Karpas-422 (cell line): Measurements from ENCODE around the gene CCSER2. TPM values are rescaled to one million over a fixed set of nuclear protein-coding genes. Genes with fewer than 3 reads are reported as not detected.
"Not testable (repeated sequence)": the region's sequence is repeated elsewhere in the genome, so short reads cannot be mapped to it uniquely, and the experiment has no call there.

Experiments used
- DNase-seq: peaks from one replicate; pipeline ENCODE4 v3.0.0-alpha.2; 2015
- H2AFZ ChIP-seq: fragments of 200-600 bp; sonication (generic); 2 replicates; pipeline ENCODE4 v1.6.1; 2014; ENCODE audit warnings: antibody characterized with exemption, low read length, mixed read lengths
- H3K27ac ChIP-seq: fragments of 200-600 bp; sonication (generic); 2 replicates; pipeline ENCODE4 v1.5.1; 2014; ENCODE audit warnings: mild to moderate bottlenecking, low read length, moderate library complexity
- H3K27me3 ChIP-seq: fragments of 200-600 bp; sonication (generic); 2 replicates; pipeline ENCODE4 v1.6.1; 2014; ENCODE audit warnings: low read length, mixed read lengths
- H3K36me3 ChIP-seq: fragments of 200-600 bp; sonication (generic); 2 replicates; pipeline ENCODE4 v1.6.1; 2014; ENCODE audit warnings: low read length, mixed read lengths; ENCODE audit not compliant: insufficient read depth
- H3K4me1 ChIP-seq: fragments of 200-600 bp; sonication (generic); 2 replicates; pipeline ENCODE4 v1.6.1; 2014; ENCODE audit warnings: mild to moderate bottlenecking, low read length, mixed read lengths
- H3K4me2 ChIP-seq: fragments of 200-600 bp; sonication (generic); 2 replicates; pipeline ENCODE4 v1.6.1; 2014; ENCODE audit warnings: low read length, low read depth, mild to moderate bottlenecking; ENCODE audit not compliant: poor library complexity, severe bottlenecking
- H3K4me3 ChIP-seq: fragments of 200-600 bp; sonication (generic); 2 replicates; pipeline ENCODE4 v1.5.1; 2014; ENCODE audit warnings: mild to moderate bottlenecking, antibody characterized with exemption, low read length, mixed read lengths
- H3K79me2 ChIP-seq: fragments of 200-600 bp; sonication (generic); 2 replicates; pipeline ENCODE4 v1.6.1; 2014; ENCODE audit warnings: mild to moderate bottlenecking, low read length, mixed read lengths
- H3K9ac ChIP-seq: fragments of 200-600 bp; sonication (generic); 2 replicates; pipeline ENCODE4 v1.6.0; 2014; ENCODE audit warnings: low read length
- H3K9me2 ChIP-seq: fragments of 200-600 bp; sonication (generic), shearing (Covaris generic); replicated peaks from 2 replicates; pipeline ENCODE4 v1.6.0; 2014; ENCODE audit warnings: mild to moderate bottlenecking, low read length, moderate library complexity; ENCODE audit not compliant: insufficient read depth
- H3K9me3 ChIP-seq: fragments of 300-700, 200-600 bp; sonication (generic); 2 replicates; pipeline ENCODE4 v1.6.1; 2014; ENCODE audit warnings: low read length, mixed read lengths
- H4K20me1 ChIP-seq: fragments of 200-600 bp; sonication (generic); 2 replicates; pipeline ENCODE4 v1.6.1; 2014; ENCODE audit warnings: mild to moderate bottlenecking, antibody characterized with exemption, low read length, low read depth; ENCODE audit not compliant: insufficient read depth
- total RNA-seq: library from RNA; depleted of rRNA; stranded (reverse); fragments of >200 nt; shearing (Covaris generic); gene quantifications from 2 replicates; pipeline ENCODE4 v1.2.3, GENCODE V29; 2014; ENCODE audit warnings: low replicate concordance

Gene CCSER2
- total RNA-seq, 1 experiment from 2014 or later: 12.4 TPM

DNA sequence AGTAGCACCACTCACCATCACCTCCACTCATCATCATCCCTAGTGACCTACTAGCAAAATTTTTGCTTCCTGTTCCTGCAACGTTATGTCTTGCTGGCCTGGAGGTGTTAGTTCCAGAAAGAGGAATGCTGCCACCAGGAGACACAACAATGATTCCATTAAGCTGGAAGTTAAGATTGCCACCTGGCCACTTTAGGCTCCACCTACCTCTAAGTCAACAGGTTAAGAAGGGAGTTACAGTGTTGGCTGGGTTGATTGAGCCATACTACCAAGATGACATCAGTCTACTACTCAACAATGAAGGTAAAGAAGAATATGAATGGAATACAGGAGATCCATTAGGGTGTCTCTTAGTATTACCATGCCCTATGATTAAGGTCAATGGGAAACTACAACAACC, 4.8 kb upstream of the CCSER2 start:
- H3K4me2 ChIP-seq, H3K9me2 ChIP-seq, H3K4me1 ChIP-seq, H3K27ac ChIP-seq, H3K79me2 ChIP-seq, H3K27me3 ChIP-seq, DNase-seq, H3K9ac ChIP-seq, H3K9me3 ChIP-seq, H2AFZ ChIP-seq, H3K36me3 ChIP-seq, H4K20me1 ChIP-seq, H3K4me3 ChIP-seq: not testable (repeated sequence)

- H4K20me1 ChIP-seq, H2AFZ ChIP-seq, H3K79me2 ChIP-seq, H3K4me2 ChIP-seq, H3K27ac ChIP-seq, H3K9ac ChIP-seq, H3K27me3 ChIP-seq, H3K9me3 ChIP-seq, H3K4me3 ChIP-seq, H3K4me1 ChIP-seq, H3K9me2 ChIP-seq, H3K36me3 ChIP-seq, DNase-seq: not testable (repeated sequence)
These were observed 1.4 kb upstream of the CCSER2 start for GRCh38 chr10:84326995-84327394.

DNA sequence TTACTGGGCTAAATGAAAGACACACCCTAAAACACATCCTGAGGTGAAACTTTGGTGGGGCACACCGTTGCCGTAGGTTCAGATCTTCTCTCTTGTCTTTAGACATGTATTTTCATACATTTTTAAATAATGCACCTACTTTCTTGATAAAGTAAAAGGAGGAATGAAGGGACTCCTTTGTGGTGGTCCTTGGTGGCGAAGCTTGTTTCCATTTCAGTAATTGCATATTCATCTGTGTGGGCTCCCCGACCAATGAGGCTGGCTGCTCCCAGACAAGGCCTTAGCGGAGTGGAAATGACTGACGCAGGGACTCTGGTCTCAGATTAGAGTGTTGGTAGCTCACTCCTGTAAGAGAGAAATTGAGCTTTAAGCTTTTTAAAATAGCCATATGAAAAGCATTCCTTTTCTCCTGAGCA, 815 bp downstream of the CCSER2 start:
- Histone ChIP-seq H3K36me3 (no peaks in the 10 kb centered on the region), H3K4me2 (peak overlapping the region; percentile 76), H3K9me2 (no peaks in the 10 kb centered on the region), H3K4me1 (peaks cover 14% of the 10 kb centered on the region), H3K27ac (no peak overlapping the region; the same call in 1 of the 2 replicates), H3K27me3 (no peaks in the 10 kb centered on the region), H4K20me1 (peaks cover 5% of the 10 kb centered on the region; the same call in 1 of the 2 replicates), H3K9ac (peak overlapping the region; percentile 73), H2AFZ (peak overlapping the region; percentile 50; the same call in 1 of the 2 replicates), H3K4me3 (peak overlapping the region; percentile 73), H3K9me3 (no peaks in the 10 kb centered on the region), H3K79me2 (peaks cover 8% of the 10 kb centered on the region; the same call in 1 of the 2 replicates)
- DNase-seq: peak; percentile 56

- peaks cover 8% of the 10 kb centered on the region; the same call in 1 of the 2 replicates for H3K79me2 ChIP-seq
- peak overlapping the region; percentile 73 for H3K9ac ChIP-seq
- peaks cover 14% of the 10 kb centered on the region for H3K4me1 ChIP-seq
- H3K27ac ChIP-seq: no peak overlapping the region
- H4K20me1 ChIP-seq: peaks cover 5% of the 10 kb centered on the region; the same call in 1 of the 2 replicates
- no peak overlapping the region for H2AFZ ChIP-seq
- H3K4me3 ChIP-seq: peak overlapping the region; percentile 73
- no peaks in the 10 kb centered on the region for H3K9me2 ChIP-seq
- H3K36me3 ChIP-seq: no peaks in the 10 kb centered on the region
- peak overlapping the region; percentile 76 for H3K4me2 ChIP-seq
- no peak for DNase-seq
- H3K9me3 ChIP-seq: no peaks in the 10 kb centered on the region
- H3K27me3 ChIP-seq: no peaks in the 10 kb centered on the region
These were observed 1.7 kb downstream of the CCSER2 start for GRCh38 chr10:84329986-84330651.

DNA sequence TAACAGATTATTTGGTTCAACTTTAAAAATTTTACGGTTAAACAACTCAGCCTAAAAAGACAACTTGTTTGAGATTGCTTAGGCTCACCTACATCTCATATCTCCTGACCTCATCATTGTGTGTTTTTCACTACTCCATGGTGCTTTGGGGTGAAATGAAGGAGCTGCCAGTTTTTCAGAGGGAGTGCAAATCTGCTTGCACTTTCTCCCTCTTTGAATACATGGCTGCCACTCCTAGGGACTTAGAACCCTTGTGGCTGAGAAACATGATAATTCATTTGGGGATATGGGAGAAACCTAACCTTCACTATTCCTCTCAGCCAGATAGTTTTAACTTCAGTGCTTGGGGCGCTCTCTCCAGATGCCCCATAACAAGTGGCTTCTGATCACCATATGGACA, 2.7 kb downstream of the CCSER2 start:
- peaks cover 5% of the 10 kb centered on the region; the same call in 1 of the 2 replicates for H4K20me1 ChIP-seq
- no peak for DNase-seq
- H3K9me2 ChIP-seq: no peaks in the 10 kb centered on the region
- peaks cover 14% of the 10 kb centered on the region for H3K4me1 ChIP-seq
- H3K79me2 ChIP-seq: peaks cover 8% of the 10 kb centered on the region; the same call in 1 of the 2 replicates
- no peaks in the 10 kb centered on the region for H3K36me3 ChIP-seq
- H3K9ac ChIP-seq: no peak overlapping the region
- no peaks in the 10 kb centered on the region for H3K27me3 ChIP-seq
- no peaks in the 10 kb centered on the region for H3K9me3 ChIP-seq
- no peak overlapping the region for H3K27ac ChIP-seq
- H3K4me2 ChIP-seq: no peak overlapping the region
- no peak overlapping the region for H2AFZ ChIP-seq
- no peak overlapping the region for H3K4me3 ChIP-seq

GRCh38 chr10:84333864-84334451, 5.6 kb downstream of the CCSER2 start:
- Histone ChIP-seq H3K9me2 (no peaks in the 10 kb centered on the region), H2AFZ (no peak overlapping the region), H3K27ac (no peak overlapping the region), H3K36me3 (no peaks in the 10 kb centered on the region), H3K9ac (no peak overlapping the region), H3K9me3 (no peaks in the 10 kb centered on the region), H3K4me1 (peaks cover 14% of the 10 kb centered on the region), H3K4me3 (no peak overlapping the region), H4K20me1 (peaks cover 5% of the 10 kb centered on the region; the same call in 1 of the 2 replicates), H3K4me2 (peak overlapping the region; percentile 4), H3K79me2 (peaks cover 8% of the 10 kb centered on the region; the same call in 1 of the 2 replicates), H3K27me3 (no peaks in the 10 kb centered on the region)
- peak; percentile 54 for DNase-seq

GRCh38 chr10:84334811-84335210, 6.4 kb downstream of the CCSER2 start:
- no peak overlapping the region for H3K27ac ChIP-seq

GRCh38 chr10:84335516-84335915, 7.1 kb downstream of the CCSER2 start:
- Histone ChIP-seq H3K27ac (no peak overlapping the region), H3K4me3 (no peak overlapping the region), H2AFZ (no peak overlapping the region), H4K20me1 (no peaks in the 10 kb centered on the region), H3K79me2 (peaks cover 5% of the 10 kb centered on the region; the same call in 1 of the 2 replicates), H3K36me3 (no peaks in the 10 kb centered on the region), H3K4me2 (no peak overlapping the region), H3K9ac (no peak overlapping the region), H3K4me1 (peaks cover 4% of the 10 kb centered on the region; the same call in 1 of the 2 replicates), H3K27me3 (no peaks in the 10 kb centered on the region), H3K9me3 (no peaks in the 10 kb centered on the region), H3K9me2 (no peaks in the 10 kb centered on the region)
- no peak for DNase-seq

More at GRCh38 chr10:84334811-84335210, 6.4 kb downstream of the CCSER2 start:
- Histone ChIP-seq H3K4me3 (no peak overlapping the region), H2AFZ (no peak overlapping the region), H3K9ac (no peak overlapping the region), H3K9me3 (no peaks in the 10 kb centered on the region), H3K4me2 (no peak overlapping the region), H3K9me2 (no peaks in the 10 kb centered on the region), H4K20me1 (peaks cover 5% of the 10 kb centered on the region; the same call in 1 of the 2 replicates), H3K79me2 (peaks cover 5% of the 10 kb centered on the region; the same call in 1 of the 2 replicates), H3K4me1 (peaks cover 9% of the 10 kb centered on the region), H3K36me3 (no peaks in the 10 kb centered on the region), H3K27me3 (no peaks in the 10 kb centered on the region)
- DNase-seq: no peak
